SK-N-SH (cell line): ENCODE measurements around the gene UCK2. TPM values are rescaled to one million over a fixed set of nuclear protein-coding genes. Genes with fewer than 3 reads are reported as not detected.

Experiments used
- CTCF ChIA-PET: fragments of 300-600, 350-600 bp; formaldehyde crosslinking; extraction: SDS; loops from one replicate; lab custom pipeline; 2021; lab: Yijun Ruan, JAX
- POLR2A ChIA-PET: fragments of 350-600 bp; sonication (Branson Sonifier 250); formaldehyde crosslinking; extraction: SDS; loops from one replicate; lab custom pipeline; 2020; ENCODE audit warnings: antibody characterized with exemption, inconsistent platforms; lab: Yijun Ruan, JAX
- DNase-seq: peaks from one replicate; pipeline ENCODE4 v3.0.0; 2012
- H2AFZ ChIP-seq: fragments of 200-600 bp; sonication (generic); 2 replicates; pipeline ENCODE4 v1.8.1; 2016; ENCODE audit warnings: antibody characterized with exemption, mild to moderate bottlenecking, low read depth
- H3F3A ChIP-seq: fragments of 200-600 bp; sonication (generic); replicated peaks from 2 replicates; pipeline ENCODE3; 2016; ENCODE audit warnings: antibody characterized with exemption, mild to moderate bottlenecking; ENCODE audit not compliant: insufficient read depth
- H3K27ac ChIP-seq, 2 experiments: fragments of 200-500 bp in 1 of 2; fragments of 200-600 bp in 1 of 2; sonication (Bioruptor generic) in 1 of 2; sonication (generic), shearing (Covaris generic) in 1 of 2; 2 replicates each; pipeline versions ENCODE4 v1.5.1 to v1.6.1; 2014 to 2016; ENCODE audit warnings: low read depth in 2 of 2, inconsistent platforms in 1 of 2, low read length in 1 of 2, mild to moderate bottlenecking in 1 of 2, mixed read lengths in 1 of 2
- H3K27me3 ChIP-seq: fragments of 200-600 bp; sonication (generic), shearing (Covaris generic); 2 replicates; pipeline ENCODE4 v1.6.1; 2016; ENCODE audit warnings: mixed run types; ENCODE audit not compliant: insufficient read depth
- H3K36me3 ChIP-seq, 2 experiments: fragments of 200-500 bp in 1 of 2; fragments of 200-600 bp in 1 of 2; sonication (Bioruptor generic) in 1 of 2; sonication (generic) in 1 of 2; replicated peaks in 1 of 2; 2 replicates each; pipeline versions ENCODE3 to v1.5.1; 2014 to 2016; ENCODE audit warnings: low read length in 1 of 2, mild to moderate bottlenecking in 1 of 2; ENCODE audit not compliant: insufficient read depth in 2 of 2, control insufficient read depth in 1 of 2
- H3K4me1 ChIP-seq, 2 experiments: fragments of 200-500 bp in 1 of 2; fragments of 200-600 bp in 1 of 2; sonication (Bioruptor generic) in 1 of 2; sonication (generic), shearing (Covaris generic) in 1 of 2; 2 replicates each; pipeline versions ENCODE4 v1.5.1 to v1.6.1; 2014 to 2016; ENCODE audit warnings: low read depth in 1 of 2, low read length in 1 of 2, mixed run types in 1 of 2; ENCODE audit not compliant: insufficient read depth in 2 of 2, control insufficient read depth in 1 of 2
- H3K4me2 ChIP-seq: fragments of 200-600 bp; sonication (generic), shearing (Covaris generic); 2 replicates; pipeline ENCODE4 v1.6.1; 2017; ENCODE audit warnings: mixed run types
- H3K4me3 ChIP-seq, 2 experiments: fragments of 200-500 bp in 1 of 2; fragments of 200-600 bp in 1 of 2; sonication (Bioruptor generic) in 1 of 2; sonication (generic), shearing (Covaris generic) in 1 of 2; 2 replicates each; pipeline versions ENCODE4 v1.5.1 to v1.8.1; 2014 to 2016; ENCODE audit warnings: low read depth in 2 of 2, inconsistent platforms in 1 of 2, low read length in 1 of 2, mild to moderate bottlenecking in 1 of 2, mixed read lengths in 1 of 2, moderate library complexity in 1 of 2
- H3K79me2 ChIP-seq: fragments of 200-600 bp; sonication (generic); 2 replicates; pipeline ENCODE4 v1.8.1; 2017; ENCODE audit warnings: mild to moderate bottlenecking; ENCODE audit not compliant: insufficient read depth
- H3K9ac ChIP-seq: fragments of 200-600 bp; sonication (generic); 2 replicates; pipeline ENCODE4 v1.6.1; 2017; ENCODE audit warnings: mixed run types
- H3K9me2 ChIP-seq: fragments of 200-600 bp; sonication (generic); 2 replicates; pipeline ENCODE4 v1.6.1; 2017; ENCODE audit warnings: mixed run types
- H3K9me3 ChIP-seq: fragments of 200-600 bp; sonication (generic); 2 replicates; pipeline ENCODE4 v1.6.1; 2017; ENCODE audit warnings: mixed run types, mild to moderate bottlenecking, moderate library complexity
- H4K20me1 ChIP-seq: fragments of 200-600 bp; sonication (generic); 2 replicates; pipeline ENCODE4 v1.6.1; 2017; ENCODE audit warnings: mild to moderate bottlenecking, mixed run types; ENCODE audit not compliant: insufficient read depth
- EP300 ChIP-seq, 2 experiments: IDR thresholded peaks; 2 replicates each; pipeline versions ENCODE4 v1.4.0 to v1.6.1; 2012; ENCODE audit warnings: borderline replicate concordance in 1 of 2, low read depth in 1 of 2, low read length in 1 of 2
- EZH2phosphoT487 ChIP-seq: fragments of 200-600 bp; sonication (generic); IDR thresholded peaks from 2 replicates; pipeline ENCODE4 v1.6.1; 2017; ENCODE audit warnings: low read depth, mixed run types, mild to moderate bottlenecking, antibody characterized with exemption, moderate library complexity, borderline replicate concordance
- FOSL2 ChIP-seq: IDR thresholded peaks from 2 replicates; pipeline ENCODE4 v1.4.0; 2012; ENCODE audit warnings: low read depth, mild to moderate bottlenecking, moderate library complexity, borderline replicate concordance
- FOXJ3 ChIP-seq: sonication (generic); formaldehyde crosslinking; IDR thresholded peaks from 2 replicates; pipeline ENCODE4 v1.5.1; 2020; ENCODE audit warnings: mild to moderate bottlenecking, missing genetic modification reagents
- GABPA ChIP-seq: IDR thresholded peaks from 2 replicates; pipeline ENCODE4 v1.4.0; 2012; ENCODE audit warnings: low read depth, mild to moderate bottlenecking
- GATA2 ChIP-seq: sonication (generic); formaldehyde crosslinking; IDR thresholded peaks from 2 replicates; pipeline ENCODE4 v1.5.0; 2020; ENCODE audit warnings: mild to moderate bottlenecking, missing genetic modification reagents
- JUND ChIP-seq: IDR thresholded peaks from 2 replicates; pipeline ENCODE4 v1.4.0; 2012
- MAX ChIP-seq: IDR thresholded peaks from 2 replicates; pipeline ENCODE4 v1.4.0; 2012; ENCODE audit warnings: low read depth
- POLR2AphosphoS5 ChIP-seq: IDR thresholded peaks from 2 replicates; pipeline ENCODE4 v1.6.1; 2012; ENCODE audit warnings: low read depth, low read length
- RAD21 ChIP-seq: IDR thresholded peaks from 2 replicates; pipeline ENCODE4 v1.6.1; 2012; ENCODE audit warnings: mild to moderate bottlenecking, low read length
- RFX5 ChIP-seq: IDR thresholded peaks from 2 replicates; pipeline ENCODE4 v1.6.1; 2012; ENCODE audit warnings: mild to moderate bottlenecking, improper control_type of control experiment, low read length
- RXRA ChIP-seq: IDR thresholded peaks from 2 replicates; pipeline ENCODE4 v1.4.0; 2012; ENCODE audit warnings: low read depth, mild to moderate bottlenecking, borderline replicate concordance
- SIN3A ChIP-seq: IDR thresholded peaks from 2 replicates; pipeline ENCODE4 v1.6.1; 2012; ENCODE audit warnings: low read depth, mild to moderate bottlenecking, low read length, moderate library complexity, borderline replicate concordance
- TAF1 ChIP-seq: IDR thresholded peaks from 2 replicates; pipeline ENCODE4 v1.6.1; 2012; ENCODE audit warnings: low read depth, mild to moderate bottlenecking, low read length, moderate library complexity, borderline replicate concordance
- TCF12 ChIP-seq: IDR thresholded peaks from 2 replicates; pipeline ENCODE4 v1.4.0; 2012
- YY1 ChIP-seq: IDR thresholded peaks from 2 replicates; pipeline ENCODE4 v1.4.0; 2012; ENCODE audit warnings: low read depth, mild to moderate bottlenecking
- WGBS: methylation state at CpG from one replicate; pipeline ENCODE4 v1.1.6; 2017; ENCODE audit warnings: low lambda C conversion rate; 5-methylcytosine and 5-hydroxymethylcytosine counted together
- polyA plus RNA-seq, 3 experiments: library from polyadenylated mRNA; depleted of rRNA; stranded (reverse); fragments of >200 nt; gene quantifications; 2 replicates each; pipeline ENCODE4 v1.2.3, GENCODE V29; 2012
- TF ChIP-seq, protein P1 (sequence below): IDR thresholded peaks from 2 replicates; pipeline ENCODE4 v1.4.0; 2012; ENCODE audit warnings: low read depth, borderline replicate concordance

The UCK2 gene
- polyA plus RNA-seq, 1 of the 3 experiments (the other 2 are of a cell fraction), result 53.7 TPM

GRCh38 chr1:165833358-165833757 is 5.9 kb downstream of the UCK2 start:
- no peaks in the 10 kb centered on the region for H3K9me3 ChIP-seq
- peaks cover 12% of the 10 kb centered on the region for H3F3A ChIP-seq
- H3K9me2 ChIP-seq, result no peaks in the 10 kb centered on the region
- no peak overlapping the region for H2AFZ ChIP-seq
- H3K27ac ChIP-seq, result no peak overlapping the region
- H3K27me3 ChIP-seq, result no peaks in the 10 kb centered on the region
- H3K36me3 ChIP-seq, result no peaks in the 10 kb centered on the region
- H3K9ac ChIP-seq, result no peak overlapping the region
- CTCF ChIA-PET, result no interaction called here
- POLR2A ChIA-PET, result no interaction called here
- TF ChIP-seq GABPA (no peak), RAD21 (no peak), TAF1 (no peak), MAX (no peak), FOXJ3 (CRISPR knock-in tag) (no peak), EZH2phosphoT487 (no peak), JUND (no peak), POLR2AphosphoS5 (no peak), FOSL2 (no peak), RFX5 (no peak), RXRA (no peak), YY1 (no peak), EP300 (IDR thresholded peaks at IDR 0.05; ENCODE audit: borderline replicate concordance in 1 of 2, low read depth in 1 of 2, low read length in 1 of 2) (no peak)
- TF ChIP-seq, protein P1, sequence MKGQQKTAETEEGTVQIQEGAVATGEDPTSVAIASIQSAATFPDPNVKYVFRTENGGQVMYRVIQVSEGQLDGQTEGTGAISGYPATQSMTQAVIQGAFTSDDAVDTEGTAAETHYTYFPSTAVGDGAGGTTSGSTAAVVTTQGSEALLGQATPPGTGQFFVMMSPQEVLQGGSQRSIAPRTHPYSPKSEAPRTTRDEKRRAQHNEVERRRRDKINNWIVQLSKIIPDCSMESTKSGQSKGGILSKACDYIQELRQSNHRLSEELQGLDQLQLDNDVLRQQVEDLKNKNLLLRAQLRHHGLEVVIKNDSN, result no peak
- no peak overlapping the region for H3K4me3 ChIP-seq
- DNase-seq, result no peak
- H3K4me1 ChIP-seq, result peaks cover 6 to 9% of the 10 kb centered on the region in 2 experiments; a peak in 3 of 4 replicates
- WGBS, result 68% methylated on average over 2 of the region's 2 CpGs
- H4K20me1 ChIP-seq, result peaks cover 22% of the 10 kb centered on the region; the same call in 1 of the 2 replicates
- H3K79me2 ChIP-seq, result peaks cover 92% of the 10 kb centered on the region
- no peak overlapping the region for H3K4me2 ChIP-seq

- ChIA-PET POLR2A (no interaction called here), CTCF (interaction anchor here (0.7 kb wide), 1 partner anchor 44 kb away, joined by 3 read pairs; no protein-coding TSS in a partner anchor)
- DNase-seq, result no peak
- WGBS, result 100% methylated on average over 1 of the region's 1 CpG
- Histone ChIP-seq H2AFZ (no peak overlapping the region), H3F3A (peaks cover 3% of the 10 kb centered on the region), H4K20me1 (peaks cover 25% of the 10 kb centered on the region; the same call in 1 of the 2 replicates), H3K9me2 (no peaks in the 10 kb centered on the region), H3K36me3 (no peaks in the 10 kb centered on the region), H3K4me1 (peaks cover 6 to 9% of the 10 kb centered on the region in 2 experiments; a peak in 3 of 4 replicates), H3K27me3 (no peaks in the 10 kb centered on the region), H3K9me3 (no peaks in the 10 kb centered on the region), H3K4me3 (no peak overlapping the region), H3K4me2 (no peak overlapping the region), H3K27ac (no peak overlapping the region), H3K79me2 (peaks cover 97% of the 10 kb centered on the region), H3K9ac (no peak overlapping the region)
- TF ChIP-seq GATA2, result no peak
- TF ChIP-seq SIN3A, result no peak
- no peak for TF ChIP-seq TCF12
Measured at GRCh38 chr1:165834229-165834628, 6.8 kb downstream of the UCK2 start.
